ENCODE results near the gene SELENOW. TPM values are rescaled to one million over a fixed set of nuclear protein-coding genes. Genes with fewer than 3 reads are reported as not detected.

Gene SELENOW
- total RNA-seq, 1 donor = 154 TPM

DNA sequence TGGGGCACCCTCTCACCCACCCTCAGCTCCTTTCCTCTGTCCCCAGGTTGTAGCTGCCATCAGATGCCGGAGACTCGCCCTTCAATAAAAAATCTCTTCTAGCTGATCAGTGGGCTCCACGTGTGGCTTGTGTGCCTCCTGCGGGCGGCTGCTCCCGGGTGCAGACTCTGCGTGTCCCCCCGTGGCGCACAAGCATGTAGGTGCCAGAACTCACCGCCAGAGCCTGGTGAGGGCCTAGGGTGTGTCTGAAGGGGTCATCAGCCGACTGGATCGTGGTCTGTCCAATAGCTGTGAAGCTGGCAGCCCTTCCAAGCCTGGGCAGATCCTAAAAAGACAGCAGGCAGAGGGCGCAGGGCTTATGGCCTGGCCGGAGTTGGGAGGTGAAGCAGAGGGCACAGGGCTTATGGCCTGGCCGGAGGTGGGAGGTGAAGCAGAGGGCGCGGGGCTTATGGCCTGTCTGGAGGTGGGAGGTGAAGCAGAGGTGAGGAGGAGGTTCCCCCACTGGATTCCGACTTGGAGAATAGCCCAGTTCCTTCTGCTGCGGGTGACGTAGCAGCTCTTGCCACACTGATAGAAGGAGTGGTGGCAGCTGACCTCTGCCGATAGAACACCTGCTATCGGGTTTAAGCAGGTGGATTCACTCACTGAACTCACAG, 21.4 kb upstream of the SELENOW start:
- DNase-seq (ENCODE audit: low read depth) = no peak
- TF ChIP-seq, protein P1, sequence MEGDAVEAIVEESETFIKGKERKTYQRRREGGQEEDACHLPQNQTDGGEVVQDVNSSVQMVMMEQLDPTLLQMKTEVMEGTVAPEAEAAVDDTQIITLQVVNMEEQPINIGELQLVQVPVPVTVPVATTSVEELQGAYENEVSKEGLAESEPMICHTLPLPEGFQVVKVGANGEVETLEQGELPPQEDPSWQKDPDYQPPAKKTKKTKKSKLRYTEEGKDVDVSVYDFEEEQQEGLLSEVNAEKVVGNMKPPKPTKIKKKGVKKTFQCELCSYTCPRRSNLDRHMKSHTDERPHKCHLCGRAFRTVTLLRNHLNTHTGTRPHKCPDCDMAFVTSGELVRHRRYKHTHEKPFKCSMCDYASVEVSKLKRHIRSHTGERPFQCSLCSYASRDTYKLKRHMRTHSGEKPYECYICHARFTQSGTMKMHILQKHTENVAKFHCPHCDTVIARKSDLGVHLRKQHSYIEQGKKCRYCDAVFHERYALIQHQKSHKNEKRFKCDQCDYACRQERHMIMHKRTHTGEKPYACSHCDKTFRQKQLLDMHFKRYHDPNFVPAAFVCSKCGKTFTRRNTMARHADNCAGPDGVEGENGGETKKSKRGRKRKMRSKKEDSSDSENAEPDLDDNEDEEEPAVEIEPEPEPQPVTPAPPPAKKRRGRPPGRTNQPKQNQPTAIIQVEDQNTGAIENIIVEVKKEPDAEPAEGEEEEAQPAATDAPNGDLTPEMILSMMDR (IDR thresholded peaks at IDR 0.05; ENCODE audit: insufficient read depth, low read length) = no peak
- H3K4me3 ChIP-seq (ENCODE audit: low read depth, low read length) = no peak overlapping the region

DNA sequence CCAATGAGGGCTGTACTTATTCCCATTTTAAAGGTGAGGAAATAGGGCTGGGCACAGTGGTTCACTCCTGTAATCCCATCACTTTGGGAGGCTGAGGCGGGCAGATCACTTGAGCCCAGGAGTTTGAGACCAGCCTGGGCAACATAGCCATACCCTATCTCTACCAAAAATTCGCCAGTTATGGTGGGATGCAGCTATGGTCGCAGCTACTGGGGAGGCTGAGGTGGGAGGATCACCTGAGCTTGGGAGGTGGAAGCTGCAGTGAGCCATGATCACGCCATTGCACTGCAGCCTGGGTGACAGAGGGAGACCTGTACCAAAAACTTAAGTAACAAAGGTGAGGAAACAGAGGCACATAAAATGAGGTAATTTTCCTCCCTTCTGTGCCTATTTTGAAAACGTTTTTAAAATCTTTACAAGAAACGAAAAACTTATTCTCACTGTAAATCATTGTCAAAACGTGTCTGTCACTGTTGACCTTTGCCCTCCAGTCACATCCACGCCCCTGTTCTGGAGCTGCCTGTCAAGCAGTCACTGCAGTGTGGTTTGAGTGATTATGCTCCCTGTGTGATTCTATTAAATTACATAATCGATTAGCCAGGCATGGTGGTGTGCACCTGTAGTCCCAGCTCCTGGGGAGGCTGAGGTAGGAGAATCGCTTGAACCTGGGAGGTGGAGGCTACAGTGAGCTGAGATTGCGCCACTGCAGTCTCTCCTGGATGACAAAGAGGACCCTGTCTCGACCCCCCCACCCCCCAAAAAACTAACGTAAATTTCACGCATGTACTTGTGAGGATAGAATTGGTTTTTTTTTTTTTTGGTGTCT, 20.7 kb upstream of the SELENOW start:
- TF ChIP-seq, protein P1 (IDR thresholded peaks at IDR 0.05; ENCODE audit: insufficient read depth, low read length) = no peak
- no peak for DNase-seq (ENCODE audit: low read depth)
- no peak overlapping the region for H3K4me3 ChIP-seq (ENCODE audit: low read depth, low read length)

GRCh38 chr19:47758443-47758804, 20.1 kb upstream of the SELENOW start:
- TF ChIP-seq, protein P1 (IDR thresholded peaks at IDR 0.05; ENCODE audit: insufficient read depth, low read length) = no peak
- no peak for DNase-seq (ENCODE audit: low read depth)
- H3K4me3 ChIP-seq (ENCODE audit: low read depth, low read length) = no peak overlapping the region

- no peak overlapping the region for H3K4me3 ChIP-seq (ENCODE audit: low read depth, low read length)
- TF ChIP-seq, protein P1 (IDR thresholded peaks at IDR 0.05; ENCODE audit: insufficient read depth, low read length) = no peak
- DNase-seq (ENCODE audit: low read depth) = no peak
Measured at GRCh38 chr19:47760632-47760999, 17.9 kb upstream of the SELENOW start.

GRCh38 chr19:47761566-47761965, 16.9 kb upstream of the SELENOW start:
- DNase-seq (ENCODE audit: low read depth) = no peak
- no peak overlapping the region for H3K4me3 ChIP-seq (ENCODE audit: low read depth, low read length)
- TF ChIP-seq, protein P1 (IDR thresholded peaks at IDR 0.05; ENCODE audit: insufficient read depth, low read length) = no peak

DNA sequence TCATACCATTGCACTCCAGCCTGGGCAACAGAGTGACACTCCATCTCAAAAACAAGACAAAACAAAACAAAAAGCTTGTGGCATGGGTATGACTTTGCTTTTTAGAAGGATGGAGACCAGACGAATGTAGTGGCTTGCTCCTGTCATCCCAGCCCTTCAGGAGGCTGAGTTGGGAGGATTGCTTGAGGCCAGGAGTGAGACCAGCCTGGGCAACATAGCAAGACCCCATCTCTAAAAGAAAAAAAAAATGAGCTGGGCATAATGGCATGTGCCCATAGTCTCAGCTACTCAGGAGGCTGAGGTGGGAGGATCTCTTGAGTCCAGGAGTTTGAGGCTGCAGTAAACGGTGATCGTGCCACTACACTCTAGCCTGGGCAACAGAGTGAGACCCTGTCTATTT, 16.4 kb upstream of the SELENOW start:
- no peak overlapping the region for H3K4me3 ChIP-seq (ENCODE audit: low read depth, low read length)
- no peak for DNase-seq (ENCODE audit: low read depth)
- TF ChIP-seq, protein P1 (IDR thresholded peaks at IDR 0.05; ENCODE audit: insufficient read depth, low read length) = no peak

All from fibroblast of the aortic adventitia (primary cell).